ENCODE measurements around the gene FOSL2.

DNA sequence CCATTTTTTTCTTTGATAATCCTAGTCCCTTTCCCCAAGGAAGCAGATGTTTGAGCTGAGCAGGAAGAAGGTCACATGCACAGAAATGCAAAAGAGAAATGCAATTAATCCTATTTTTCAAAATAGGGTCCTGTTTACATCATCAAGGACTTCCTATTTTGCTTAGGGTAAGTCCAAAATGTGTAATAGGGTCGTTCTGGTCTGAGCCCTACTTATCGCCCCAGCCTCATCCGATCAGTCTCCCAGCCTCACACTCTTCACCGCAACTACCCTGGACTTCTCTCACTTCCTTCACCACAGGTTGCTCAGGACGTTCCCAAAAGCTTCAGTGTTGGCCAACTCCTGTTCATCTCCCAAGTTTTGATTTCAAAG is 32.8 kb downstream of the FOSL2 start:
- TF ChIP-seq, protein P1, sequence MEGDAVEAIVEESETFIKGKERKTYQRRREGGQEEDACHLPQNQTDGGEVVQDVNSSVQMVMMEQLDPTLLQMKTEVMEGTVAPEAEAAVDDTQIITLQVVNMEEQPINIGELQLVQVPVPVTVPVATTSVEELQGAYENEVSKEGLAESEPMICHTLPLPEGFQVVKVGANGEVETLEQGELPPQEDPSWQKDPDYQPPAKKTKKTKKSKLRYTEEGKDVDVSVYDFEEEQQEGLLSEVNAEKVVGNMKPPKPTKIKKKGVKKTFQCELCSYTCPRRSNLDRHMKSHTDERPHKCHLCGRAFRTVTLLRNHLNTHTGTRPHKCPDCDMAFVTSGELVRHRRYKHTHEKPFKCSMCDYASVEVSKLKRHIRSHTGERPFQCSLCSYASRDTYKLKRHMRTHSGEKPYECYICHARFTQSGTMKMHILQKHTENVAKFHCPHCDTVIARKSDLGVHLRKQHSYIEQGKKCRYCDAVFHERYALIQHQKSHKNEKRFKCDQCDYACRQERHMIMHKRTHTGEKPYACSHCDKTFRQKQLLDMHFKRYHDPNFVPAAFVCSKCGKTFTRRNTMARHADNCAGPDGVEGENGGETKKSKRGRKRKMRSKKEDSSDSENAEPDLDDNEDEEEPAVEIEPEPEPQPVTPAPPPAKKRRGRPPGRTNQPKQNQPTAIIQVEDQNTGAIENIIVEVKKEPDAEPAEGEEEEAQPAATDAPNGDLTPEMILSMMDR (IDR thresholded peaks at IDR 0.05), result no peak
- no peak for TF ChIP-seq EZH2 (IDR thresholded peaks at IDR 0.05)
